SK-N-SH (cell line): ENCODE results near the gene NMT2.

Experiments
- EP300 ChIP-seq, 2 experiments: IDR thresholded peaks; 2 replicates each; pipeline versions ENCODE4 v1.4.0 to v1.6.1; 2012; ENCODE audit warnings: borderline replicate concordance in 1 of 2, low read depth in 1 of 2, low read length in 1 of 2
- EZH2phosphoT487 ChIP-seq: fragments of 200-600 bp; sonication (generic); IDR thresholded peaks from 2 replicates; pipeline ENCODE4 v1.6.1; 2017; ENCODE audit warnings: low read depth, mixed run types, mild to moderate bottlenecking, antibody characterized with exemption, moderate library complexity, borderline replicate concordance
- FOXJ3 ChIP-seq: sonication (generic); formaldehyde crosslinking; IDR thresholded peaks from 2 replicates; pipeline ENCODE4 v1.5.1; 2020; ENCODE audit warnings: mild to moderate bottlenecking, missing genetic modification reagents
- JUND ChIP-seq: IDR thresholded peaks from 2 replicates; pipeline ENCODE4 v1.4.0; 2012
- NFIC ChIP-seq: IDR thresholded peaks from 2 replicates; pipeline ENCODE4 v1.4.0; 2012; ENCODE audit warnings: borderline replicate concordance
- TCF12 ChIP-seq: IDR thresholded peaks from 2 replicates; pipeline ENCODE4 v1.4.0; 2012
- TF ChIP-seq, protein P1 (sequence below): fragments of 200-600 bp; sonication (generic); IDR thresholded peaks from 2 replicates; pipeline ENCODE4 v1.6.1; 2017; ENCODE audit warnings: antibody characterized with exemption, mild to moderate bottlenecking, moderate library complexity
- TF ChIP-seq, protein P2 (sequence below): IDR thresholded peaks from 2 replicates; pipeline ENCODE4 v1.4.0; 2012; ENCODE audit warnings: low read depth, borderline replicate concordance
- TF ChIP-seq, protein P3 (sequence below): IDR thresholded peaks from 2 replicates; pipeline ENCODE4 v1.6.1; 2012; ENCODE audit warnings: mild to moderate bottlenecking, low read depth, low read length, moderate library complexity
- TF ChIP-seq, protein P4 (sequence below): IDR thresholded peaks from 2 replicates; pipeline ENCODE4 v1.4.0; 2012; ENCODE audit warnings: low read depth

DNA sequence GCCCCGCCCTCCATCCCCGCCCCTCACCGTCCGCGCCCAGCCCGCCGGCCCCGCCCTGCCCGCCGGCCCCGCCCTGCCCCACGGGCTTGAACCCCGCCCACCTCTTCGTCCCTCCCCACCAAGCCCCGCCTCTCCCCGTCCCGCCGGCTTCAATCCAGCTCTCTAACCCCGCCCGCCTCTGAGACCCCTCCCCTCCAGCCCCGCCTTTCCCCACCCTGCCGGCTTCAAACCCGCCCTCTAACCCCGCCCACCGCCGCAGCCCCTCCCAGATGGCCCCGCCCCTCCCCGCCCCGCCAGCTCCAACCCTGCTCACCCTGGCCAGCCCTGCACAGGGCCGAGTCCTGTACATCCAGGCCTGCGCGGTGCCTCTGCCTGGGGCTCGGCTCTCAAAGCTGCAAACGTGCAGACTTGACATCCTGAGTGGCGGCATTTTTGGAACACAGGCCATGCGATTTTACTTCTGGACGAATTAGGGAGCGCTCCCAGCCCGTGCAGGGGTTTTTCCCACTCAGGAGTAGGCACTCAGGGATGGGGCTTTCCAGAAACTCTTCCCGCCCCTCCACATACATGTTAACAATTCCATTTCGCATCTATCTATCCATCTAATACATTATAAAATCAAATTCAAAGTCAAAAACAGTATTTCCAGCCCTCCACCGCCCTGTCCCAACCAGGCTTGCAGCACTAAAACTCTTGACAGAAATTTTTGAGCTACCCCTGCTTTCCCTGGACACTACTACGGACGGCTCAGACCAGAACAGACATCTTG is 477 bp upstream of the NMT2 start:
- TF ChIP-seq FOXJ3 (CRISPR knock-in tag) (no peak), JUND (no peak), EZH2phosphoT487 (no peak), TCF12 (no peak), NFIC (no peak), EP300 (IDR thresholded peaks at IDR 0.05; ENCODE audit: borderline replicate concordance in 1 of 2, low read depth in 1 of 2, low read length in 1 of 2) (no peak)
- TF ChIP-seq, protein P1, sequence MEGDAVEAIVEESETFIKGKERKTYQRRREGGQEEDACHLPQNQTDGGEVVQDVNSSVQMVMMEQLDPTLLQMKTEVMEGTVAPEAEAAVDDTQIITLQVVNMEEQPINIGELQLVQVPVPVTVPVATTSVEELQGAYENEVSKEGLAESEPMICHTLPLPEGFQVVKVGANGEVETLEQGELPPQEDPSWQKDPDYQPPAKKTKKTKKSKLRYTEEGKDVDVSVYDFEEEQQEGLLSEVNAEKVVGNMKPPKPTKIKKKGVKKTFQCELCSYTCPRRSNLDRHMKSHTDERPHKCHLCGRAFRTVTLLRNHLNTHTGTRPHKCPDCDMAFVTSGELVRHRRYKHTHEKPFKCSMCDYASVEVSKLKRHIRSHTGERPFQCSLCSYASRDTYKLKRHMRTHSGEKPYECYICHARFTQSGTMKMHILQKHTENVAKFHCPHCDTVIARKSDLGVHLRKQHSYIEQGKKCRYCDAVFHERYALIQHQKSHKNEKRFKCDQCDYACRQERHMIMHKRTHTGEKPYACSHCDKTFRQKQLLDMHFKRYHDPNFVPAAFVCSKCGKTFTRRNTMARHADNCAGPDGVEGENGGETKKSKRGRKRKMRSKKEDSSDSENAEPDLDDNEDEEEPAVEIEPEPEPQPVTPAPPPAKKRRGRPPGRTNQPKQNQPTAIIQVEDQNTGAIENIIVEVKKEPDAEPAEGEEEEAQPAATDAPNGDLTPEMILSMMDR = no peak
- TF ChIP-seq, protein P2, sequence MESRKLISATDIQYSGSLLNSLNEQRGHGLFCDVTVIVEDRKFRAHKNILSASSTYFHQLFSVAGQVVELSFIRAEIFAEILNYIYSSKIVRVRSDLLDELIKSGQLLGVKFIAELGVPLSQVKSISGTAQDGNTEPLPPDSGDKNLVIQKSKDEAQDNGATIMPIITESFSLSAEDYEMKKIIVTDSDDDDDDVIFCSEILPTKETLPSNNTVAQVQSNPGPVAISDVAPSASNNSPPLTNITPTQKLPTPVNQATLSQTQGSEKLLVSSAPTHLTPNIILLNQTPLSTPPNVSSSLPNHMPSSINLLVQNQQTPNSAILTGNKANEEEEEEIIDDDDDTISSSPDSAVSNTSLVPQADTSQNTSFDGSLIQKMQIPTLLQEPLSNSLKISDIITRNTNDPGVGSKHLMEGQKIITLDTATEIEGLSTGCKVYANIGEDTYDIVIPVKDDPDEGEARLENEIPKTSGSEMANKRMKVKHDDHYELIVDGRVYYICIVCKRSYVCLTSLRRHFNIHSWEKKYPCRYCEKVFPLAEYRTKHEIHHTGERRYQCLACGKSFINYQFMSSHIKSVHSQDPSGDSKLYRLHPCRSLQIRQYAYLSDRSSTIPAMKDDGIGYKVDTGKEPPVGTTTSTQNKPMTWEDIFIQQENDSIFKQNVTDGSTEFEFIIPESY = no peak
- TF ChIP-seq, protein P3, sequence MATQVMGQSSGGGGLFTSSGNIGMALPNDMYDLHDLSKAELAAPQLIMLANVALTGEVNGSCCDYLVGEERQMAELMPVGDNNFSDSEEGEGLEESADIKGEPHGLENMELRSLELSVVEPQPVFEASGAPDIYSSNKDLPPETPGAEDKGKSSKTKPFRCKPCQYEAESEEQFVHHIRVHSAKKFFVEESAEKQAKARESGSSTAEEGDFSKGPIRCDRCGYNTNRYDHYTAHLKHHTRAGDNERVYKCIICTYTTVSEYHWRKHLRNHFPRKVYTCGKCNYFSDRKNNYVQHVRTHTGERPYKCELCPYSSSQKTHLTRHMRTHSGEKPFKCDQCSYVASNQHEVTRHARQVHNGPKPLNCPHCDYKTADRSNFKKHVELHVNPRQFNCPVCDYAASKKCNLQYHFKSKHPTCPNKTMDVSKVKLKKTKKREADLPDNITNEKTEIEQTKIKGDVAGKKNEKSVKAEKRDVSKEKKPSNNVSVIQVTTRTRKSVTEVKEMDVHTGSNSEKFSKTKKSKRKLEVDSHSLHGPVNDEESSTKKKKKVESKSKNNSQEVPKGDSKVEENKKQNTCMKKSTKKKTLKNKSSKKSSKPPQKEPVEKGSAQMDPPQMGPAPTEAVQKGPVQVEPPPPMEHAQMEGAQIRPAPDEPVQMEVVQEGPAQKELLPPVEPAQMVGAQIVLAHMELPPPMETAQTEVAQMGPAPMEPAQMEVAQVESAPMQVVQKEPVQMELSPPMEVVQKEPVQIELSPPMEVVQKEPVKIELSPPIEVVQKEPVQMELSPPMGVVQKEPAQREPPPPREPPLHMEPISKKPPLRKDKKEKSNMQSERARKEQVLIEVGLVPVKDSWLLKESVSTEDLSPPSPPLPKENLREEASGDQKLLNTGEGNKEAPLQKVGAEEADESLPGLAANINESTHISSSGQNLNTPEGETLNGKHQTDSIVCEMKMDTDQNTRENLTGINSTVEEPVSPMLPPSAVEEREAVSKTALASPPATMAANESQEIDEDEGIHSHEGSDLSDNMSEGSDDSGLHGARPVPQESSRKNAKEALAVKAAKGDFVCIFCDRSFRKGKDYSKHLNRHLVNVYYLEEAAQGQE = no peak
- TF ChIP-seq, protein P4, sequence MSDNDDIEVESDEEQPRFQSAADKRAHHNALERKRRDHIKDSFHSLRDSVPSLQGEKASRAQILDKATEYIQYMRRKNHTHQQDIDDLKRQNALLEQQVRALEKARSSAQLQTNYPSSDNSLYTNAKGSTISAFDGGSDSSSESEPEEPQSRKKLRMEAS = no peak
